Metanephros (tissue), 2 donors: ENCODE measurements around the gene TMEM164. TPM values are rescaled to one million over a fixed set of nuclear protein-coding genes. Genes with fewer than 3 reads are reported as not detected.

Experiments used
- small RNA-seq: library from RNA; depleted of rRNA; stranded (forward); fragments of <200 nt; gene quantifications from one replicate; pipeline ENCODE3, GENCODE V24; 2014; ENCODE audit warnings: low replicate concordance
- total RNA-seq: library from RNA; depleted of rRNA; stranded (reverse); fragments of >200 nt; gene quantifications from one replicate; pipeline ENCODE4 v1.2.3, GENCODE V29; 2014

TMEM164 gene
- 40.9 TPM for total RNA-seq

DNA sequence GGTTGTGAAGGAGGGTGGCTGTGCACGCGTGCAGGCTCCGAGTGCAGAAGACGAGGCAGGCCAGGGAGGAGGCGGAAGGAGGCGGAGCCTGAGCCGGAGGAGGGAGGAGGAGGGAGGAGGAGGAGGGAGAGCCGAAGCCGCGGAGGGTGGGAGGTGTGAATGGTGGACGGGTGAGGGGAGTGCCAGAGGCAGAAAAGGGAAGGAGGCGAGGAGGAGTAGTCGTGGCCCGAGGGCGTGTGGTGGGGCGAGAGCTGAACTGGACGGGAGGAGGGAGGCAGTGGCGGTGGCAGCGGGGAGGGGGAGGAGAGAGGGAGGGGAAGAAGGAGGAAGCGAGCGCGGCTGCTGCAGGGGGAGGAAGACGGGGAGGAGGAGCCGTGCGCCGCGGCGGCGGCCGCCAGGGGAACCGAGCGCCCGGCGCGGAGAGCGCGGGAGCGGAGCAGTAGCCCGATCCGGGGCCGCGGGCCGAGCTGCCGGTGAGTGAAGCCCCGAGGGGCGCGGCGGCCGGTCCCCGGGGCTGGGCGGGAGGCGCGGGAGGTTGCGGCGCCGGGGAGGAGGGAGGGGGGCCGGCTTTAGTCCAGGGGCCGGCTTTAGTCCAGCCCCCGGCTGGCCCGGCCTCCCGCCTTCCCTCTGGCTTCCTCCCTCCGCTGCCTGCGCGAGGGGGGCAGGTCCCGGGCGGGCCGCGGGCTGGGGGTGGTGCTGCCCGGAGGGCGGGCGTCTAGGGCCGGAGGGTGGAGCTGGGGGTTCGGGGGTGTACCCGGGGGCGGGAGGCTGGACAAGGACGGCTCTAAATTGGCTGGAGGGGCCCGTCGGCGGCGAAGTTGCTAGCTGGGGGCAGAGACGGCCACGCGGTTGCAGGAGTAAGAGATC lies at the start of gene TMEM164:
Gene TMEM164, plus strand, starts transcription at position 815 of the 867 bp plus-strand sequence. CDS start 661 bp downstream, outside the sequence.

Small RNAs within 50 kb of the gene (small RNA-seq; reads per million reads assigned to genes)
- not detected for gene MIR3978
- gene MIR652: 12.5 reads per million, percentile 95 among the genes with 10 or more reads in this experiment
- gene SNORD96B: 1.4 reads per million, percentile 86 among the genes with 10 or more reads in this experiment
